Measurements from ENCODE around the gene KAT7.

The KAT7 gene

DNA sequence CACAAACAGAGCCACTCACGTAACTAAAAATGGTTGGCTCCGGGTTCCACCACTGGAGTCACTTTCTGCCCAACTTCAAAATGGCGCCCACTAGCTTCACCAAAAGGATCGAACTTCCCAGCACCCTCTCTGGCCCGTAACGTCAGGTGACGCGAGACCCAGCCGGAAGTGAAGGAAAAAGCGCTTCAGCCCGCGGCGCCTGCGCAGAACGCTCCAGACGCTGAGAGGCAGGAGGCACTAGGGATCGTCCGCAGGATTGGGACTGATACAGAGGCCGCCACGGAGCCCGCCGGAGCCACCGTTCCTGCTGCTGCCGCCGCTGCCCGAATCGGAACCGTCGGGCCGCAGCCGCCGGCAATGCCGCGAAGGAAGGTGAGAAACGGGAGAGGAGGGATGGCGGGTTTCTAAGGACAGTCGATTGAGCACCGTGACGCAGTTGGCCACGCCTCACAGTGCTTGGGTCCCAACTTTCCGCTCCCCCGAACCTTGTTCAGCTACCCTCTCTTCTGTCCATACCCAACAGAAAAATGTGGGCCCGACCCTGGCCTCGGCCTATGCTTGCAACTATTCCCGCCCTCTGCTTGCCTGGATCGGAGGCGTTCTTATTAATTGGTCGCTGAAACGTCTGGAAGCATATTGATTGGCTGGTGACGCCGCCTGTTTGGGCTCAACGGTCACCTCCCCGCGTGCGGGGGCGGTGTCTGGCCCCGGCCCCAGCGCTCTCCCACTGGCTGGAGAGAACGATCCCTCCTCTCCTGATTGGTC, at the start of gene KAT7:
Gene KAT7 (plus strand): TSS at position 204 of the 765 bp plus-strand sequence. CDS start 154 bp downstream, at position 358.
- Mint-ChIP-seq H3K36me3 (peaks cover 42% of the 10 kb centered on the region), H3K27me3 (no peaks in the 10 kb centered on the region), H3K4me3 (peak within 1 kb of the TSS; percentile 86), H3K27ac (peak within 1 kb of the TSS; percentile 97), H3K9me3 (no peaks in the 10 kb centered on the region), H3K4me1 (peaks cover 54% of the 10 kb centered on the region)
- peak; percentile 99 for DNase-seq
- CTCF ChIA-PET = interaction anchor here (1.0 to 1.4 kb wide), 3 partner anchors 65 to 82 kb away, joined by 3 to 6 read pairs (median 3); partner anchors contain the start of gene SLC35B1

DNA sequence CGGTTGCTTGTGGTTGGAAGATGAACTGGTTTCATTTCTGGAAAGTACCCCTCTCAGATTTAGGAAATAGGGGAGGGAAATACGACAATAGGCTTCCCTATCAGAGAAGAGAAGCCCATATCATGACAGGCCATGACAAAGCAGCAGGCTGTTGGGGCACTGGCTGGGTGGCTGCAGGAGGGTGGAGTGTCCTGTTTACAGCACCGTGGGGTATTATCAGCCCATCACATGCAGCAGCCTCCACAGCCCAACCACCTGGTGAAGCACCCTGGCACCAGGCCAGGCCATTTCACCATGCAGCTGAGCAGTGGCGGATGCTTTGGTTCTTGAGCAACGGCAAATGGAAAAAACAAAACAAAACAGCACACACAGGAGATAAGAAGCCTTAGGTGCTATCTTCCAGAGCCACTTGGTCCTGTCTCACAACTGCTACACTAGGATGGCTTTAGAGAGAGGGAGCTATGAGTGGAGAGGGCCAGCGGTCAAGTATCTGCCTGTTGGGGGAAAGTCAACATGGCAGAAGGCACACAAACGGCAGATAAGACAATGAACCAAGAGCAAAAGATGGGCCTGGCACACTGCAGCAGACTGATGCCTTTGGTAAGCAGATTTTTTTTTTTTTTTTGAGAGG, 48.7 kb upstream of the KAT7 start:
- Mint-ChIP-seq H3K4me3 (peak overlapping the region; percentile 79), H3K27ac (peak overlapping the region; percentile 99), H3K9me3 (peaks cover 2% of the 10 kb centered on the region), H3K36me3 (peaks cover 52% of the 10 kb centered on the region), H3K27me3 (no peaks in the 10 kb centered on the region), H3K4me1 (peaks cover 85% of the 10 kb centered on the region)
- DNase-seq = peak; percentile 95
- CTCF ChIA-PET = interaction anchor here (0.8 to 1.5 kb wide), 3 partner anchors 9 to 31 kb away, joined by 4 to 7 read pairs (median 5); partner anchors contain the start of gene SLC35B1

DNA sequence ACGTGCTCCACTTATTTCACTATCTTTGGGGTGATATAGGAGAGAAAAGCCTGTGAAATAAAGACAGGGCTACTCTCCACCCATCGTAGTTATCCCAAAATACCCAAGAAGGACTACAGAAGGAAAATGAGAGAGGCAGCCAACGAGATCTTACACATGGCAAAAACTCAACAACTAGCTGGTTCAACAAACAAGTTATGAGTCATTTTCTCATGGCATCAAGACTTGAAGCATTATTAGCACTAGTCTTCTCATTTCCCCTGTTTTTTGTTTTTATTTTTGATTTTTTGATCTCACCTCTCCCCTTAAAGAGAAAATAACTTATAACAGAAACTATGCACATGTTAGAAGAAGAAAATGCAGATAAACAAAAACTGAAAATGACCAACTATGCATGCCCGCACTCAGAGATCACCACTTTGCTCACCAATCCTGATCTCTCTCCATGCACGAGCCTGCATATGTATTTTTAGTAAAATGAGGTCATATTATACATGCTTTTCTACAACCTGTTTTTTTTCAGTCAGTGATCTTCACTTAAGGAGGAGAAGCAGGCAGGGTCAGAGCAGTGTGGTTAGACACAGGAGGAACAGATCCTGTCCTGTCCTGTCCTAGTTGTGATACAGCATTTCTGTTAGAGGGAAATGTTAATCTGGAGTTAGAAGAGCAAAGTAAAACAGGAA, 47.3 kb upstream of the KAT7 start:
- DNase-seq = no peak
- peaks cover 5% of the 10 kb centered on the region for H3K9me3 Mint-ChIP-seq
- peak overlapping the region; percentile 79 for H3K4me3 Mint-ChIP-seq
- H3K4me1 Mint-ChIP-seq = peaks cover 93% of the 10 kb centered on the region
- no peaks in the 10 kb centered on the region for H3K27me3 Mint-ChIP-seq
- CTCF ChIA-PET = interaction anchor here (0.7 to 1.0 kb wide), 3 partner anchors 38 to 165 kb away, joined by 3 read pairs; partner anchors contain the start of gene NXPH3
- peaks cover 63% of the 10 kb centered on the region for H3K36me3 Mint-ChIP-seq
- H3K27ac Mint-ChIP-seq = peak overlapping the region; percentile 99

DNA sequence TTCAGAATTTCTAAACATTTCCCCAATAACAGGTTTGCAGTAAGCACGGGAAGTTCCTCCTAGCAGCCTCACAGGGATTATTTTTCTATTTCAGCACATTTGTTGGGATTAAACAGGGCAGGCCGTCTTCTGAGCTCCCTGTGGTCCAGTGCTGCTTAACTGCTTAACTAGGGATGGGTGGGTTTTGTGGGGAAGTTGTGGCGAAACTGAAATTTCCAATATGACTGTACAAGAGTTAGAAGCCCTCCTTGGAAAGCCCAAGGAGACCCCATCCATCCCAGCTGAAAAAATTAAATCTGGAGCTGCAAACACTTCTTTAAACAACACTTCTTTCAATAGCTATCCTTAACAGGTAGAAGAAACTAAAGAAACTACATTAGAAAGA, 46.8 kb upstream of the KAT7 start:
- Mint-ChIP-seq H3K4me3 (peak overlapping the region; percentile 79), H3K36me3 (peaks cover 60% of the 10 kb centered on the region), H3K4me1 (peaks cover 93% of the 10 kb centered on the region), H3K27ac (peak overlapping the region; percentile 99), H3K9me3 (peaks cover 5% of the 10 kb centered on the region), H3K27me3 (no peaks in the 10 kb centered on the region)
- CTCF ChIA-PET = interaction anchor here (0.7 to 0.8 kb wide), 2 partner anchors 37 to 166 kb away, joined by 3 read pairs; partner anchors contain the start of gene NXPH3
- DNase-seq = no peak

DNA sequence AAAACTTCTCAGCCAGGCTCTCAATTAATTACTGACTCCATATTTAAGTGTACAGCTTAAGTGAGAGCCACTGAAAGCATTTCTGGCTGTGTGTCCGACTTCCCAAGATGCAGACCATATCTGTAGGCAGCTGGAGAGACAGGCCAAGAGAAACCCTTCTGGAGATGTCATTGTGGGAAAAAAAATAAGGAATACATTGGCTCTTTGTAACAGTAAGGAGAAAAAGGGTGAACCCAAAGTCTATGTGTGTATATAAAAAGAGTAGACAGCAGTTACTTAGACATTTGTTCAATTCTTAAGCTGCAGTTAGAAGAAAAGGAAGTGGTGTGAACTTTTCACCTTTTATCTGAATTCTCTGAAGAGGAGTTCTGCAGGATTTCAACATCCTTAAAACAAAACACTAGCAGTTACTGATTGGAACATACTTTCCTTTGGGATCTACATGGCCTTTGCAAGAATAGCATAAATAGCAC, 46.3 kb upstream of the KAT7 start:
- Mint-ChIP-seq H3K27me3 (no peaks in the 10 kb centered on the region), H3K27ac (peak overlapping the region; percentile 99), H3K4me3 (peak overlapping the region; percentile 79), H3K36me3 (peaks cover 55% of the 10 kb centered on the region), H3K4me1 (peaks cover 93% of the 10 kb centered on the region), H3K9me3 (peaks cover 5% of the 10 kb centered on the region)
- no peak for DNase-seq
- CTCF ChIA-PET = interaction anchor here (0.7 to 0.8 kb wide), 2 partner anchors 34 to 37 kb away, joined by 3 read pairs; no protein-coding TSS in a partner anchor

DNA sequence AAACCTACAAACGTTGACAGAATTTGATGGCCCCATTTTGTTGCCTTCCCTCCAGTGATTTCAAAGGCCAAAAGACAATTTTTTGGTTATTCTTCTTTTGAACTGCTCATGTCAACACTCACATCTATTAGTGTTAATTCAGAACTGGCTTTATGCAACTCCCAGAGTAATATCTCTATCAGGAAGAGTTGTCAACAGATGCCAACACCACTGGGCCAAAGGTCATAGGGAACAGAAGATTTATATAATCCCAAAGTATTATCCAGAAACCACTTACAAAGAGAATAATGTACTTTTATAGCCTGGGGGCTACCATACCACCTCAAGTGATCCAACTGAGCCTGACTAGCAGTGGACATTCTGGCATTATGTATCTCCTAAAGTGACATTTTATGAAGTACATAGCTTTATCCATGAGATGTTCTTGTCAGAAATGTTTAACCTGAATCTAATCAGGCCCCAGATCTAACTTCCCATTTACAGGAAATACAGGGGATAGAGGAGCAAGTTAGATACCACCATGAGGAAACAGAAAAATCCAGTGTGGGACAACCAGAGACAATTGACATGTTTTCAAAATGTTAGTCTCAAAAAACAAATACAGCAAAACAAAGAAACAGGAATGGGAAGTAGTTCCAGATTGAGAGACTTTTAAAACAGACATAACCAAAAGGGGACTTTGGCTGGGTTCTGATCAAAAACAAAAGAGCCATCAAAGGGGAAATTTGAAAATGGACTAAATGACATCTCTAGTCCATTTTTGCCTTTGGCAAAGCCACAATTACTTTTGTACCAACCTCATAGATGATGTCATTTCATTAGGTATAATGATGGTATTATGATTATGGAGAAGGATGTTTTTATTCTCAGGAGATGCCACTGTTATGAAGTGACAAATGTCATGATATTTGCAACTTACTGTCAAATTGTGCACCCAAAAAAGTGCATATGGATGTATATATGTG, 43.0 kb upstream of the KAT7 start:
- H3K36me3 Mint-ChIP-seq = peaks cover 59% of the 10 kb centered on the region
- H3K4me1 Mint-ChIP-seq = peaks cover 94% of the 10 kb centered on the region
- peak overlapping the region; percentile 95 for H3K27ac Mint-ChIP-seq
- CTCF ChIA-PET = interaction anchor here (1.3 kb wide), 1 partner anchor 38 kb away, joined by 4 read pairs; the partner anchor contains the start of gene SLC35B1
- H3K4me3 Mint-ChIP-seq = peak overlapping the region; percentile 76
- peaks cover 5% of the 10 kb centered on the region for H3K9me3 Mint-ChIP-seq
- no peaks in the 10 kb centered on the region for H3K27me3 Mint-ChIP-seq
- DNase-seq = no peak

DNA sequence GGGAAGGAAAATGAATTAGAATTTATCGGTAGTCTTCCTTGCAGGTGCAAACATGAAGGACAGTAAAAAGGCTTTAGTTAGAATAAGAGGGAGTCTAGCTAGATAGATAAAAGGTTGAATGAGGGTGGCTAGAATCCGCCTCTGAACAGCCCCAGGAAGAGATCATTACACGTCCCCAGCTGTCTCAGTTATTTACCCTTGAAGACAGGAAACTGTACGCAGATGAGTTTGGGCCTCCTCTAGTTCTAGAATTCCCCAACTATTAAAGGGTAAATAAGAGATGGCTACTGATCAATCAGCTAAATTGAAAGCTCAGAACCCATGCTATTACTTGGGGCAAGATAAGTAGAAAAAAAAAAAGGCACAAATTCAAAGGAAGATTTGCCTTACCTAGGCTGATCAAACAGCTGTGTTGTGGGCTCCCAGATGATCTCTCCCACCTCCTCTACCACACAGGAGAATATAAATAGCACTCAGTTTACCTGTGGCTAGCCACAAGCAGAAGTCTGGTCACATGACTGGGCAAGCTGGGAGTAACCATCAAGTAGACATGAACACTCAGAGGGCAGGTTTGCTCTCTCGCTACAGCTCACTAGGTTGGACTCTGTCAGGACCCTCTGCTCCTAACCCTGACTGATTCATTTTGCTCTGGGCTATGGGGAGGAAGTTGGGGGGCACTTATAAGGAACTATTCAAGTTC, 41.5 kb upstream of the KAT7 start:
- H3K36me3 Mint-ChIP-seq = peaks cover 51% of the 10 kb centered on the region
- peak overlapping the region; percentile 95 for H3K27ac Mint-ChIP-seq
- peak overlapping the region; percentile 76 for H3K4me3 Mint-ChIP-seq
- CTCF ChIA-PET = interaction anchor here (0.9 to 2.7 kb wide), 7 partner anchors 11 to 39 kb away, joined by 3 to 16 read pairs (median 4); partner anchors contain the start of gene SLC35B1
- peaks cover 84% of the 10 kb centered on the region for H3K4me1 Mint-ChIP-seq
- peak; percentile 41 for DNase-seq
- no peaks in the 10 kb centered on the region for H3K27me3 Mint-ChIP-seq
- H3K9me3 Mint-ChIP-seq = peaks cover 5% of the 10 kb centered on the region

DNA sequence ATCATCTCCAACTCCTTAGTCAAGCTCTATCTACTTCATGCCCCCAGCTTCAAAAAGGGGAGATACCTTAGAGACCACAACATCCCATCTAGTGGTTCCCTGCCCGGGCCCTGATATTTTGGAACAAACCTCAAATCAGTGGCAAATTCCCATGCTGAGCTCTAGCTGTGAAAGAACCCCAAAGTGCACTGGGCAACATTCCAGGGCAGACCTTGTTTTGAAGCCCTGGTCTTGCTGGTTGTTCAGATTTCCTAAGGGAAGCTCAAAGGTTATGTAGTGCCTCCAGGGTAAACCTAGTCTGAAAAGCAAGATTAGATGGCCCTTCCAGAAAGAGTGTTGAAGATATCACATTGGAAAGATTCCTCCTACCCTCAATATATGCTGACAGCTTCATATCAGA, 40.8 kb upstream of the KAT7 start:
- Mint-ChIP-seq H3K4me1 (peaks cover 83% of the 10 kb centered on the region), H3K4me3 (peak overlapping the region; percentile 76), H3K9me3 (peaks cover 5% of the 10 kb centered on the region), H3K27ac (peak overlapping the region; percentile 95), H3K27me3 (no peaks in the 10 kb centered on the region), H3K36me3 (peaks cover 48% of the 10 kb centered on the region)
- CTCF ChIA-PET = interaction anchor here (0.9 to 2.7 kb wide), 7 partner anchors 8 to 39 kb away, joined by 3 to 16 read pairs (median 4); no protein-coding TSS in a partner anchor
- DNase-seq = no peak

DNA sequence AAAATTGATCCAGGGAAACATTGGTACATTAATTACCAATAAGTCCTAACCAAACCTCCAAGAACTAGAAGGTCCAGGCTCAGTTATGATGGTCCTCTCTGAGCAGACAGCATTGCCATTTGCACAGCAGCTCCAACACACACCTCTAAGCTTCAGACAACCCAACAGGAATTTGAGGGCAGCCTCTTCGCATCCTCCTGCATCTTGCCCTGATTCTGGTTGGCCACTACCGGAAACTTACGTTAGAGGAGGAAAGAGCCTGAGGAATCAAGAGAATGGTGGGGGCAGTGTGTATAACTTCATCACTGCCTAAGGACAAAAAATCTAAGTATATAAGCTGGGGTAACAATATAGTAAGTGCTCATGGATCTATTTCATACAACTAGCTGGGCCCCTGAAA, 40.3 kb upstream of the KAT7 start:
- CTCF ChIA-PET = interaction anchor here (1.1 to 2.7 kb wide), 5 partner anchors 8 to 40 kb away, joined by 3 to 16 read pairs (median 5); no protein-coding TSS in a partner anchor
- DNase-seq = peak; percentile 48
- Mint-ChIP-seq H3K9me3 (peaks cover 4% of the 10 kb centered on the region), H3K27ac (peak overlapping the region; percentile 95), H3K4me3 (peak overlapping the region; percentile 76), H3K4me1 (peaks cover 79% of the 10 kb centered on the region), H3K27me3 (no peaks in the 10 kb centered on the region), H3K36me3 (peaks cover 45% of the 10 kb centered on the region)

DNA sequence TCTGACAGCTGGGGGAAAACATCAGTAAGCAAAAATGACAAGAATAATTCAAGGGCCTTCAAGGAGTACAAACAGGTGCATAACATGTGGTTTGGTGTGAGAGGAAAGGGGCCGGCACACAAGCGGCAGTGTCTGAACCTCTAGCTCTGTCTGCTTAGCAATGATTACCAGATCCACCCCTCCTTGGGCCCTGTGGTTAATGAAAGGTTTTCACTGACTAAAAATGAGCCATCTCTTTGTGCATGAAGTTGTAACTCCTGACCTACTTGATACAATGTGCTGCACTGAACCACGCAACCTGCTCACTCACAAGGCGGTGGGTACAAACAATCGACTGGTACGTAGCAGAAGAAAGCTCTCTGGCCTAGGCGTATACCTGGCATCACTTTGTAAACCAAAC, 39.7 kb upstream of the KAT7 start:
- Mint-ChIP-seq H3K27me3 (no peaks in the 10 kb centered on the region), H3K9me3 (peaks cover 4% of the 10 kb centered on the region), H3K4me1 (peaks cover 82% of the 10 kb centered on the region), H3K27ac (peak overlapping the region; percentile 95), H3K4me3 (peak overlapping the region; percentile 76), H3K36me3 (peaks cover 49% of the 10 kb centered on the region)
- CTCF ChIA-PET = interaction anchor here (0.8 to 2.7 kb wide), 6 partner anchors 9 to 40 kb away, joined by 4 to 16 read pairs (median 6); no protein-coding TSS in a partner anchor
- DNase-seq = peak; percentile 69

DNA sequence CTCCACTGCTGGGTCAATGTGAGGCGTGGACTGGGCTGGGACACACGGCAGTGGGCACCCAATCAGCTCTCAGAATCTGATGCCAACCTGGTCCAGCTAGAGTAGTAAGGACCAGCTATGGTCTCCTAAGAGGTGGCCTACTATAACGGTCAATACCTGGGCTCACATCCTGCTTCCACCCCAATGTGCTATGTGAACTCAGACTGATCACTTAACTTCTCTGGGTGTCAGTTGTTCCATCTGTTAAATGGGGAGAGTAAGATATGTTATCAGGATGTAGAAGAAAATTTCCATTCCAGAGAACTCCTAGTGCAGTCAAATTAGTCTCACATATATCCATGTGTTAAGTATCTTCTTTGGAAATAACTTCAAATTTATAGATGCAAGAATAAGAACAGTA, 38.8 kb upstream of the KAT7 start:
- peak overlapping the region; percentile 95 for H3K27ac Mint-ChIP-seq
- H3K27me3 Mint-ChIP-seq = no peaks in the 10 kb centered on the region
- H3K4me3 Mint-ChIP-seq = no peak overlapping the region
- CTCF ChIA-PET = interaction anchor here (0.9 to 2.7 kb wide), 3 partner anchors 11 to 91 kb away, joined by 3 to 16 read pairs (median 6); no protein-coding TSS in a partner anchor
- H3K36me3 Mint-ChIP-seq = peaks cover 52% of the 10 kb centered on the region
- H3K9me3 Mint-ChIP-seq = peaks cover 4% of the 10 kb centered on the region
- no peak for DNase-seq
- peaks cover 80% of the 10 kb centered on the region for H3K4me1 Mint-ChIP-seq

DNA sequence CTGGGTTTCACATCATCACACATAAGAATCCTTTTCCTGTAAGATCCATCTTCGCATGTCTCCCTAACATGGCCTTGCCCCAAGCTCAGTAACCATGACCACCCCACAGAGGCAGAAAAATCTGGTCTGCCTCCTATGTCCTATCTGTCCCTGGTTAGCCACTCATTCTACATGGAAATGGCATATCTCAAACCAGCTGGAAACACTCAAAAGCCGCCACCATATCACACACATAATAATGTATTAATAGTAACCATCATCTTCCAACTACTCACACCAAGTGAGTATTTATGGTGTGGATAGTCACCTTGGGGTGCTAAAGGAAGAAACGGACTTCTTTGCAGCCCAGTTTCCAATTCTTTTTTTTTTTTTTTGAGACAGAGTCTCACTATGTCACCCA, 36.0 kb upstream of the KAT7 start:
- H3K36me3 Mint-ChIP-seq = peaks cover 59% of the 10 kb centered on the region
- no peak overlapping the region for H3K4me3 Mint-ChIP-seq
- H3K9me3 Mint-ChIP-seq = no peaks in the 10 kb centered on the region
- H3K4me1 Mint-ChIP-seq = peaks cover 78% of the 10 kb centered on the region
- no peak for DNase-seq
- CTCF ChIA-PET = interaction anchor here (0.5 to 1.0 kb wide), 2 partner anchors 10 kb away, joined by 3 to 4 read pairs; no protein-coding TSS in a partner anchor
- H3K27me3 Mint-ChIP-seq = no peaks in the 10 kb centered on the region
- H3K27ac Mint-ChIP-seq = no peak overlapping the region

All from activated naive CD4-positive, alpha-beta T cell treated with anti-CD3 and anti-CD28 coated beads, Interleukin-2, amount 10 ng/mL, durations not matched to agents 7 days and 5 days (primary cell).